Naive thymus-derived CD4-positive, alpha-beta T cell (primary cell): Measurements from ENCODE around the gene SF3B2. TPM values are rescaled to one million over a fixed set of nuclear protein-coding genes. Genes with fewer than 3 reads are reported as not detected.

Experiments
- ATAC-seq: fragments of 150-1000 bp; cut with Tn5 transposase; 2 replicates; pipeline ENCODE4 v1.10.0; 2021; ENCODE audit warnings: mild to moderate bottlenecking, moderate library complexity
- CTCF ChIA-PET: fragments of 350-600 bp; sonication (Branson Sonifier 250); formaldehyde crosslinking; loops from one replicate; lab custom pipeline; 2021; ENCODE audit warnings: antibody characterized with exemption; lab: Charles Lee
- POLR2A ChIA-PET: fragments of 350-600 bp; sonication (Branson Sonifier 250); formaldehyde crosslinking; loops from one replicate; lab custom pipeline; 2021; ENCODE audit warnings: antibody characterized with exemption, inconsistent platforms; lab: Charles Lee
- DNase-seq, 9 donors: peaks; one replicate each; pipeline versions ENCODE4 v3.0.0 to v3.0.0-alpha.2; 2020 to 2022; ENCODE audit warnings: mixed read lengths in 1 of 9
- H3K27ac ChIP-seq: one replicate; pipeline ENCODE4 v1.7.0; 2013; ENCODE audit warnings: mild to moderate bottlenecking, low read depth, low read length, moderate library complexity
- H3K27me3 ChIP-seq, 2 donors: one replicate each; pipeline ENCODE4 v1.7.0; 2013; ENCODE audit warnings: low read length in 2 of 2, mild to moderate bottlenecking in 2 of 2, moderate library complexity in 2 of 2; ENCODE audit not compliant: control insufficient read depth in 2 of 2, insufficient read depth in 2 of 2
- H3K36me3 ChIP-seq, 3 experiments: 1 replicate in 2 of 3; 2 replicates in 1 of 3; pipeline ENCODE4 v1.7.0; 2013; ENCODE audit warnings: low read length in 3 of 3, mild to moderate bottlenecking in 3 of 3, moderate library complexity in 1 of 3; ENCODE audit not compliant: insufficient read depth in 3 of 3, control insufficient read depth in 2 of 3
- H3K4me1 ChIP-seq, 2 donors: one replicate each; pipeline ENCODE4 v1.7.0; 2013; ENCODE audit warnings: low read length in 2 of 2, mild to moderate bottlenecking in 2 of 2, moderate library complexity in 1 of 2; ENCODE audit not compliant: control insufficient read depth in 2 of 2, insufficient read depth in 2 of 2
- H3K4me3 ChIP-seq: 2 replicates; pipeline ENCODE4 v1.7.0; 2013; ENCODE audit warnings: mild to moderate bottlenecking, low read length
- H3K9me3 ChIP-seq, 3 experiments: 1 replicate in 2 of 3; 2 replicates in 1 of 3; pipeline ENCODE4 v1.7.0; 2013; ENCODE audit warnings: low read length in 3 of 3; ENCODE audit not compliant: control insufficient read depth in 2 of 3
- H3K27ac Mint-ChIP-seq, 9 donors: one replicate each; pipeline ENCODE4 v1.8.0; 2020 to 2022; ENCODE audit warnings: mixed read lengths in 9 of 9, mild to moderate bottlenecking in 8 of 9, moderate library complexity in 5 of 9, inconsistent platforms in 2 of 9
- H3K27me3 Mint-ChIP-seq, 5 donors: one replicate each; pipeline ENCODE4 v1.8.0; 2021 to 2022; ENCODE audit warnings: mixed read lengths in 5 of 5, mild to moderate bottlenecking in 1 of 5
- H3K36me3 Mint-ChIP-seq, 5 donors: one replicate each; pipeline ENCODE4 v1.8.0; 2020 to 2022; ENCODE audit warnings: mixed read lengths in 5 of 5, mild to moderate bottlenecking in 3 of 5, inconsistent platforms in 1 of 5
- H3K4me1 Mint-ChIP-seq, 7 donors: one replicate each; pipeline ENCODE4 v1.8.0; 2020 to 2022; ENCODE audit warnings: mixed read lengths in 7 of 7, mild to moderate bottlenecking in 3 of 7, inconsistent platforms in 1 of 7
- H3K4me3 Mint-ChIP-seq, 10 donors: one replicate each; pipeline ENCODE4 v1.8.0; 2020 to 2022; ENCODE audit warnings: mild to moderate bottlenecking in 10 of 10, mixed read lengths in 10 of 10, moderate library complexity in 6 of 10, inconsistent platforms in 2 of 10
- H3K9me3 Mint-ChIP-seq, 11 donors: one replicate each; pipeline ENCODE4 v1.8.0; 2020 to 2022; ENCODE audit warnings: mixed read lengths in 11 of 11, mild to moderate bottlenecking in 4 of 11, inconsistent platforms in 1 of 11, moderate library complexity in 1 of 11
- intact Hi-C, 2 donors: fragments of 100-400 bp; cut with micrococcal nuclease; formaldehyde crosslinking; loops; one replicate each; pipeline ENCODE4 v1.15.1; 2023
- polyA plus RNA-seq, 2 donors: library from polyadenylated mRNA; unstranded; fragments of 300-500 nt; fragmentation: Illumina TruSeq; gene quantifications; one replicate each; pipeline ENCODE4 v1.2.3, GENCODE V29; 2021
- total RNA-seq, 6 experiments: library from RNA in 5 of 6; stranded (reverse) in 5 of 6; gene quantifications; 1 replicate in 5 of 6; 2 replicates in 1 of 6; pipeline ENCODE4 v1.2.3 and lab custom pipeline; 2021 to 2026

SF3B2 gene
- total and polyA plus RNA-seq, 7 experiments from 2014 or later, result 81.8 to 248 (median 201) TPM

GRCh38 chr11:66046901-66047300 is 5.3 kb upstream of the SF3B2 start:
- Mint-ChIP-seq H3K9me3 (no peaks in the 10 kb centered on the region), H3K27me3 (peaks cover 0 to 13% (median 0%) of the 10 kb centered on the region in 5 donors), H3K36me3 (no peaks in the 10 kb centered on the region), H3K4me1 (peaks cover 14 to 33% (median 24%) of the 10 kb centered on the region in 7 donors), H3K27ac (no peak overlapping the region), H3K4me3 (no peak overlapping the region)
- CTCF ChIA-PET, result interaction anchor here (1.0 to 4.2 kb wide), 3 partner anchors 25 to 88 kb away, joined by 3 to 30 read pairs (median 3); no protein-coding TSS in a partner anchor
- Histone ChIP-seq H3K27ac (no peak overlapping the region), H3K4me3 (no peak overlapping the region), H3K4me1 (peaks cover 6 to 14% of the 10 kb centered on the region in 2 donors), H3K36me3 (no peaks in the 10 kb centered on the region), H3K27me3 (no peaks in the 10 kb centered on the region), H3K9me3 (no peaks in the 10 kb centered on the region)
- no peak for DNase-seq
- ATAC-seq, result no peak
- POLR2A ChIA-PET, result interaction anchor here (1.7 kb wide), 1 partner anchor 87 kb away, joined by 4 read pairs; no protein-coding TSS in a partner anchor
- intact Hi-C loops, result no loop called here

- Histone ChIP-seq H3K4me3 (no peak overlapping the region), H3K9me3 (no peaks in the 10 kb centered on the region), H3K27ac (no peak overlapping the region), H3K27me3 (no peaks in the 10 kb centered on the region), H3K4me1 (peaks cover 6 to 15% of the 10 kb centered on the region in 2 donors), H3K36me3 (peaks cover 0 to 6% (median 0%) of the 10 kb centered on the region in 3 experiments)
- POLR2A ChIA-PET, result interaction anchor here (1.7 kb wide), 1 partner anchor 86 kb away, joined by 4 read pairs; no protein-coding TSS in a partner anchor
- H3K9me3 Mint-ChIP-seq, result no peaks in the 10 kb centered on the region
- ATAC-seq (no peak), DNase-seq (no peak)
- H3K27me3 Mint-ChIP-seq, result peaks cover 0 to 13% (median 0%) of the 10 kb centered on the region in 5 donors
- H3K27ac Mint-ChIP-seq, result peak overlapping the region in 1 of 9 donors; percentile 78
- H3K4me1 Mint-ChIP-seq, result peaks cover 20 to 41% (median 32%) of the 10 kb centered on the region in 7 donors
- peak overlapping the region in 2 of 10 donors; percentile 23 to 25 for H3K4me3 Mint-ChIP-seq
- intact Hi-C loops, result no loop called here
- peaks cover 0 to 5% (median 4%) of the 10 kb centered on the region in 5 donors for H3K36me3 Mint-ChIP-seq
- CTCF ChIA-PET, result interaction anchor here (0.5 to 4.2 kb wide), 4 partner anchors 25 to 87 kb away, joined by 3 to 30 read pairs (median 3); no protein-coding TSS in a partner anchor
Measured at GRCh38 chr11:66047541-66048365, 4.4 kb upstream of the SF3B2 start.

- peaks cover 14 to 23% of the 10 kb centered on the region in 2 donors for H3K4me1 ChIP-seq
- no peak for ATAC-seq
- no peak within 1 kb of the TSS for H3K27ac ChIP-seq
- H3K4me1 Mint-ChIP-seq, result peaks cover 25 to 50% (median 39%) of the 10 kb centered on the region in 7 donors
- H3K4me3 Mint-ChIP-seq, result peak within 1 kb of the TSS in 9 of 10 donors; percentile 21 to 74 (median 42)
- H3K9me3 ChIP-seq, result no peaks in the 10 kb centered on the region
- peaks cover 0 to 10% (median 4%) of the 10 kb centered on the region in 5 donors for H3K36me3 Mint-ChIP-seq
- no peak within 1 kb of the TSS for H3K4me3 ChIP-seq
- H3K27me3 Mint-ChIP-seq, result peaks cover 0 to 13% (median 0%) of the 10 kb centered on the region in 5 donors
- ChIA-PET POLR2A (interaction anchor here (1.7 kb wide), 1 partner anchor 85 kb away, joined by 4 read pairs; no protein-coding TSS in a partner anchor), CTCF (interaction anchor here (0.5 to 0.7 kb wide), 2 partner anchors 54 to 86 kb away, joined by 3 read pairs; no protein-coding TSS in a partner anchor)
- peaks cover 0 to 2% (median 0%) of the 10 kb centered on the region in 11 donors for H3K9me3 Mint-ChIP-seq
- H3K36me3 ChIP-seq, result peaks cover 0 to 11% (median 0%) of the 10 kb centered on the region in 3 experiments
- H3K27me3 ChIP-seq, result no peaks in the 10 kb centered on the region
- H3K27ac Mint-ChIP-seq, result peak within 1 kb of the TSS in 4 of 9 donors; percentile 14 to 78 (median 38)
- intact Hi-C loops, result no loop called here
- DNase-seq, result no peak
Measured at GRCh38 chr11:66048547-66049323, 3.4 kb upstream of the SF3B2 start, which contains the start of gene GAL3ST3. Gene GAL3ST3, minus strand, starts transcription at chr11:66049161. Its CDS starts 3,746 bp downstream, at chr11:66045415.

- no peaks in the 10 kb centered on the region for H3K27me3 ChIP-seq
- Mint-ChIP-seq H3K27me3 (peaks cover 0 to 13% (median 0%) of the 10 kb centered on the region in 5 donors), H3K4me3 (peak overlapping the region; percentile 90 to 99 (median 96)), H3K4me1 (peaks cover 17 to 46% (median 40%) of the 10 kb centered on the region in 7 donors), H3K9me3 (peaks cover 0 to 2% (median 0%) of the 10 kb centered on the region in 11 donors), H3K36me3 (peaks cover 0 to 20% (median 11%) of the 10 kb centered on the region in 5 donors), H3K27ac (peak overlapping the region; percentile 64 to 99 (median 96))
- peak overlapping the region; percentile 93 for H3K27ac ChIP-seq
- peaks cover 7 to 26% (median 10%) of the 10 kb centered on the region in 3 experiments for H3K36me3 ChIP-seq
- DNase-seq (no peak), ATAC-seq (no peak)
- POLR2A ChIA-PET, result interaction anchor here (1.2 to 3.8 kb wide), 6 partner anchors 19 to 916 kb away, joined by 3 to 37 read pairs (median 7); partner anchors contain the start of genes BANF1, CFL1, EIF1AD and PACS1
- peaks cover 14 to 18% of the 10 kb centered on the region in 2 donors for H3K4me1 ChIP-seq
- intact Hi-C loops, result loop anchor here (1.0 to 10.0 kb wide), 5 partner anchors 146 to 398 kb away; partner anchors contain the start of genes FIBP (in 1 of the 2), FOSL1 (in 1 of the 2), RAB1B (in 1 of the 2) and YIF1A (in 1 of the 2)
- H3K9me3 ChIP-seq, result no peaks in the 10 kb centered on the region
- no peak overlapping the region for H3K4me3 ChIP-seq
- CTCF ChIA-PET, result interaction anchor here (0.6 kb wide), 1 partner anchor 1021 kb away, joined by 6 read pairs; no protein-coding TSS in a partner anchor
Measured at GRCh38 chr11:66050581-66051231, 1.5 kb upstream of the SF3B2 start.

- POLR2A ChIA-PET, result interaction anchor here (0.9 to 3.8 kb wide), 9 partner anchors 18 to 916 kb away, joined by 3 to 37 read pairs (median 6); partner anchors contain the start of genes BANF1, CFL1, EIF1AD and PACS1
Measured at GRCh38 chr11:66051371-66051765, 796 bp upstream of the SF3B2 start.

More at GRCh38 chr11:66051371-66051765, 796 bp upstream of the SF3B2 start:
- H3K36me3 ChIP-seq, result peaks cover 8 to 33% (median 14%) of the 10 kb centered on the region in 3 experiments
- no peak for DNase-seq
- no peaks in the 10 kb centered on the region for H3K27me3 ChIP-seq
- H3K9me3 ChIP-seq, result no peaks in the 10 kb centered on the region
- CTCF ChIA-PET, result interaction anchor here (5.7 kb wide), 1 partner anchor 17 kb away, joined by 36 read pairs; no protein-coding TSS in a partner anchor
- Mint-ChIP-seq H3K27me3 (peaks cover 0 to 13% (median 0%) of the 10 kb centered on the region in 5 donors), H3K36me3 (peaks cover 0 to 24% (median 11%) of the 10 kb centered on the region in 5 donors), H3K9me3 (peaks cover 0 to 2% (median 0%) of the 10 kb centered on the region in 11 donors), H3K4me3 (peak overlapping the region; percentile 90 to 99 (median 96)), H3K27ac (peak overlapping the region; percentile 64 to 99 (median 96)), H3K4me1 (peaks cover 17 to 44% (median 38%) of the 10 kb centered on the region in 7 donors)
- peak overlapping the region; percentile 88 for H3K4me3 ChIP-seq
- H3K4me1 ChIP-seq, result peaks cover 14 to 18% of the 10 kb centered on the region in 2 donors
- peak overlapping the region; percentile 93 for H3K27ac ChIP-seq
- no peak for ATAC-seq
- intact Hi-C loops, result loop anchor here (1.0 to 10.0 kb wide), 5 partner anchors 147 to 399 kb away; partner anchors contain the start of genes FIBP (in 1 of the 2), FOSL1 (in 1 of the 2), RAB1B (in 1 of the 2) and YIF1A (in 1 of the 2)
